ENCODE data around the gene GAS1. TPM values are rescaled to one million over a fixed set of nuclear protein-coding genes. Genes with fewer than 3 reads are reported as not detected.

GAS1 gene
- total RNA-seq, 4 donors from 2014 or later, result 4.8 to 36.2 (median 11.3) TPM

DNA sequence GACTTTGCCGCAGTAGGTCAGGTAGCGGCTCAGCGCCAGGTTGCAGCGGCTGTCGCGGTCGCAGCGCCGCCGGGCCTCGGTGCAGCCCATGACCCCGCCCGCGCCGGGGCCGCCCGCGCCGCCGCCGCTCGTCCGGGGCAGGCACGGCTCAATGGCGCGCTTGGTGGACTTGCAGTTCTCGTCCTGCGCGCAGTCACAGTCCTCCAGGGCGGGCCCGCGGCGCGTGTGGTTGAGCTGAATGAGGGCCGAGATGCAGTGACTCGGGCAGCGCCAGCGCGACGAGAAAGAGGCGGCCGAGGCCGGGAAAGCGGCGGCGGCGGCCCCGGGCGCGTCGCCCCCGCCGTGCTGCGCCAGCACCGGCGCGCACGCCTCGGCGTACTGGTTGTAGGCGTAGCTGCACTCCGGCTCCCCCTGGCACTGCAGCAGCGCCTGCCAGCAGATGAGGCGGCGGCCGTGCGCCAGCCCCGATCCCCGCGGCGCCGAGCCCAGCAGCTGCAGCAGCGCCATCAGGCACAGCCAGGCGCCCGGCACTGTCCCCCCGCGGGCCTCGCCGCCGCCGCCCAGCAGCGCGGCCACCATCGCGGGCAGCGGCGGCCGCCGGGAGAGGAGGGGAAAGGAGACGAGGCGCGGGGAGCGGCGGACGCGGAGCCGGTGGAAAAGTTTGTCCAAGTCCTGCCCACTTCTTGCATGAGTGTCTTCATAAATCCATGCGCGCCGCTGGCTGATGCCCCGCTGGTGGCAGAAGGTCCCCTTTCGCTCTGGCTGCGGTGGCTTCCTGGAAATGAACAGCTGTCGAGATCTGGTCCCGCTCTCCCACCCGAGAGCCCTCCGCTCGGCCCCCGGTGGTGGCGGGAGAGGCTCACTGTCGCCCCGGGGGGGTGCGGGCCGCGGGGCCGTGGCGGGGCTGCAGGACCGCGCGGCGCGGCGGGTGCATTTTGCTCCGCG, 833 bp downstream of the GAS1 start:
- 2% methylated on average over 34 of the region's 125 CpGs; no CpG with 5 or more reads in 1 of the 2 donors for WGBS, 2 donors (ENCODE audit: low coverage in 1 of 2)
- peaks cover 0 to 31% (median 17%) of the 10 kb centered on the region in 4 donors for H3K4me1 ChIP-seq
- TF ChIP-seq POLR2A (IDR thresholded peaks at IDR 0.05) (no peak), EP300 (IDR thresholded peaks at IDR 0.05; ENCODE audit: low read depth) (no peak), CTCF (IDR thresholded peaks at IDR 0.05) (no peak), POLR2AphosphoS5 (IDR thresholded peaks at IDR 0.05) (peak in 1 of 3 donors; percentile 18)
- peak overlapping the region; percentile 66 to 91 (median 80) for H3K4me3 ChIP-seq
- peaks cover 44% of the 10 kb centered on the region for H3K27me3 ChIP-seq
- in situ Hi-C loops (cut with MboI; ENCODE audit: low pct_ligation_motif_present in 1 of 4, low pct_unique_long_range_greater_than_20kb in 1 of 4, low sequenced_read_pairs in 3 of 4), result no loop called here
- H3K9me3 ChIP-seq, result no peaks in the 10 kb centered on the region
- peak; percentile 44 for DNase-seq
- intact Hi-C loops (cut with DNase I; ENCODE audit: low total_unique reads), result loop anchor here (5.0 to 10.0 kb wide), 4 partner anchors 86 to 459 kb away; no protein-coding TSS in a partner anchor
- peak overlapping the region; percentile 83 to 96 (median 88) for H3K27ac ChIP-seq
- no peaks in the 10 kb centered on the region for H3K36me3 ChIP-seq

DNA sequence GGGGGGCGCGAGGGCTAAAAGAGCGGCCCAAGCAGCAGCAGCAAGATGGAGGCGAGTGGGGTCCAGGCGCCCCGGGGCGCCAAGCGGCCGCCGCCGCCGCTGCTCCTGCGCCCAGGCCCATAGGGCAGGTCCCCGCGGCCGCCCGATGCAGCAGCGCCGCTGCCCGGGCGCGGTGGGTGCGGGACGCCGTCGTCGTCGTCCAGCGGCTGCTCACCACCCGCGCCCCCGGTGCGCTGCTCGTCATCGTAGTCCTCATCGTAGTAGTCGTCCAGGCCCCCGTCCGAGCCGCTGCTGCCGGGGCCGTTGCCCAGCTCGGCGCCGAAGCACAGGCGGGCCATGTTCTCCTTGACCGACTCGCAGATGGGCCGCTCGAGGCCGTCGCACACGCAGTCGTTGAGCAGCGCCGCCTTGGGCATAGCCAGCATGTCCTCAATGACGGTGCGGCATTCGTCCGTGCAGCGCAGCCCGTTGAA, 1.5 kb downstream of the GAS1 start:
- WGBS, 2 donors (ENCODE audit: low coverage in 1 of 2), result 6% methylated on average over 57 of the region's 62 CpGs; no CpG with 5 or more reads in 1 of the 2 donors
- H3K27ac ChIP-seq, result peak overlapping the region; percentile 83 to 96 (median 88)

GRCh38 chr9:86944796-86945727, 2.2 kb downstream of the GAS1 start:
- Histone ChIP-seq H3K4me1 (peaks cover 0 to 31% (median 17%) of the 10 kb centered on the region in 4 donors), H3K9me3 (no peaks in the 10 kb centered on the region), H3K27ac (peak overlapping the region; percentile 83 to 96 (median 88)), H3K4me3 (peak overlapping the region; percentile 66 to 89 (median 72)), H3K36me3 (no peaks in the 10 kb centered on the region), H3K27me3 (peaks cover 56% of the 10 kb centered on the region)
- TF ChIP-seq POLR2AphosphoS5 (IDR thresholded peaks at IDR 0.05), result no peak
- TF ChIP-seq EP300 (IDR thresholded peaks at IDR 0.05; ENCODE audit: low read depth), result no peak
- TF ChIP-seq CTCF (IDR thresholded peaks at IDR 0.05), result no peak
- TF ChIP-seq POLR2A (IDR thresholded peaks at IDR 0.05), result no peak
- intact Hi-C loops (cut with DNase I; ENCODE audit: low total_unique reads), result loop anchor here (5.0 to 10.0 kb wide), 4 partner anchors 87 to 458 kb away; no protein-coding TSS in a partner anchor
- in situ Hi-C loops (cut with MboI; ENCODE audit: low pct_ligation_motif_present in 1 of 4, low pct_unique_long_range_greater_than_20kb in 1 of 4, low sequenced_read_pairs in 3 of 4), result no loop called here
- no peak for DNase-seq
- 28 to 35% methylated on average over 9 to 27 of the region's 27 CpGs for WGBS, 2 donors (ENCODE audit: low coverage in 1 of 2)

More for the DNA sequence above, 1.5 kb downstream of the GAS1 start:
- DNase-seq, result no peak
- TF ChIP-seq POLR2AphosphoS5 (IDR thresholded peaks at IDR 0.05), result no peak
- TF ChIP-seq EP300 (IDR thresholded peaks at IDR 0.05; ENCODE audit: low read depth), result no peak
- TF ChIP-seq CTCF (IDR thresholded peaks at IDR 0.05), result no peak
- TF ChIP-seq POLR2A (IDR thresholded peaks at IDR 0.05), result no peak
- Histone ChIP-seq H3K36me3 (no peaks in the 10 kb centered on the region), H3K9me3 (no peaks in the 10 kb centered on the region), H3K27me3 (peaks cover 51% of the 10 kb centered on the region), H3K4me3 (peak overlapping the region; percentile 66 to 89 (median 72)), H3K4me1 (peaks cover 0 to 31% (median 17%) of the 10 kb centered on the region in 4 donors)
- in situ Hi-C loops (cut with MboI; ENCODE audit: low pct_ligation_motif_present in 1 of 4, low pct_unique_long_range_greater_than_20kb in 1 of 4, low sequenced_read_pairs in 3 of 4) (no loop called here), intact Hi-C loops (cut with DNase I; ENCODE audit: low total_unique reads) (loop anchor here (5.0 to 10.0 kb wide), 4 partner anchors 87 to 458 kb away; no protein-coding TSS in a partner anchor)

Data from transverse colon (tissue), 4 donors.